Muscle layer of duodenum (tissue), 2 donors: ENCODE data around the gene ATP6V1C2.
"Not testable (repeated sequence)": the region's sequence is repeated elsewhere in the genome, so short reads cannot be mapped to it uniquely, and the experiment has no call there.

Experiments used
- H3K27ac ChIP-seq: one replicate; pipeline ENCODE4 v1.7.0; 2013; ENCODE audit warnings: mild to moderate bottlenecking, low read length
- H3K27me3 ChIP-seq: one replicate; pipeline ENCODE4 v1.7.0; 2013; ENCODE audit warnings: low read depth, mild to moderate bottlenecking, control low read depth, low read length
- H3K36me3 ChIP-seq, 2 donors: one replicate each; pipeline ENCODE4 v1.7.0; 2013; ENCODE audit warnings: low read length in 2 of 2, control low read depth in 1 of 2, mild to moderate bottlenecking in 1 of 2; ENCODE audit not compliant: insufficient read depth in 2 of 2, control insufficient read depth in 1 of 2
- H3K4me1 ChIP-seq, 2 donors: one replicate each; pipeline ENCODE4 v1.7.0; 2013; ENCODE audit warnings: low read length in 2 of 2, mild to moderate bottlenecking in 2 of 2, control low read depth in 1 of 2, moderate library complexity in 1 of 2; ENCODE audit not compliant: insufficient read depth in 2 of 2, control insufficient read depth in 1 of 2
- H3K4me3 ChIP-seq, 2 donors: one replicate each; pipeline ENCODE4 v1.7.0; 2013; ENCODE audit warnings: low read length in 2 of 2, low read depth in 1 of 2, mild to moderate bottlenecking in 1 of 2
- H3K9me3 ChIP-seq, 2 donors: one replicate each; pipeline ENCODE4 v1.7.0; 2013; ENCODE audit warnings: low read length in 2 of 2, control low read depth in 1 of 2, mild to moderate bottlenecking in 1 of 2; ENCODE audit not compliant: control insufficient read depth in 1 of 2
- donor health status: healthy.

ATP6V1C2 gene

GRCh38 chr2:10779776-10780490, 58.5 kb downstream of the ATP6V1C2 start:
- Histone ChIP-seq H3K4me1 (no peaks in the 10 kb centered on the region), H3K27ac (no peak overlapping the region), H3K9me3 (no peaks in the 10 kb centered on the region), H3K4me3 (no peak overlapping the region), H3K27me3 (no peaks in the 10 kb centered on the region), H3K36me3 (peaks cover 42 to 66% of the 10 kb centered on the region in 2 donors)

GRCh38 chr2:10780491-10780820, 59.0 kb downstream of the ATP6V1C2 start:
- H3K4me3 ChIP-seq: no peak overlapping the region
- H3K36me3 ChIP-seq: peaks cover 46 to 69% of the 10 kb centered on the region in 2 donors
- H3K4me1 ChIP-seq: no peaks in the 10 kb centered on the region
- no peak overlapping the region for H3K27ac ChIP-seq
- no peaks in the 10 kb centered on the region for H3K9me3 ChIP-seq
- no peaks in the 10 kb centered on the region for H3K27me3 ChIP-seq

GRCh38 chr2:10780821-10781220, 59.4 kb downstream of the ATP6V1C2 start:
- not testable (repeated sequence) for H3K27me3 ChIP-seq, H3K4me1 ChIP-seq, H3K4me3 ChIP-seq, H3K27ac ChIP-seq, H3K9me3 ChIP-seq
- H3K36me3 ChIP-seq: peaks cover 48 to 72% of the 10 kb centered on the region in 2 donors

- no peak overlapping the region for H3K4me3 ChIP-seq
- H3K9me3 ChIP-seq: no peaks in the 10 kb centered on the region
- peaks cover 54 to 80% of the 10 kb centered on the region in 2 donors for H3K36me3 ChIP-seq
- H3K27ac ChIP-seq: no peak overlapping the region
- no peaks in the 10 kb centered on the region for H3K27me3 ChIP-seq
- H3K4me1 ChIP-seq: no peaks in the 10 kb centered on the region
Measured at GRCh38 chr2:10781746-10782145, 60.3 kb downstream of the ATP6V1C2 start.

- Histone ChIP-seq H3K9me3 (no peaks in the 10 kb centered on the region), H3K27me3 (no peaks in the 10 kb centered on the region), H3K4me3 (no peak overlapping the region), H3K27ac (no peak overlapping the region), H3K4me1 (no peaks in the 10 kb centered on the region), H3K36me3 (peaks cover 68 to 80% of the 10 kb centered on the region in 2 donors)
Measured at GRCh38 chr2:10783421-10783820, 62.0 kb downstream of the ATP6V1C2 start.

- Histone ChIP-seq H3K9me3 (no peaks in the 10 kb centered on the region), H3K36me3 (peaks cover 78 to 86% of the 10 kb centered on the region in 2 donors), H3K4me1 (no peaks in the 10 kb centered on the region), H3K27me3 (no peaks in the 10 kb centered on the region), H3K27ac (no peak overlapping the region), H3K4me3 (no peak overlapping the region)
Measured at GRCh38 chr2:10784719-10785118, 63.3 kb downstream of the ATP6V1C2 start.

GRCh38 chr2:10785260-10785659, 63.8 kb downstream of the ATP6V1C2 start:
- H3K36me3 ChIP-seq: peaks cover 75 to 88% of the 10 kb centered on the region in 2 donors
- H3K4me1 ChIP-seq: no peaks in the 10 kb centered on the region
- H3K27me3 ChIP-seq: no peaks in the 10 kb centered on the region
- H3K27ac ChIP-seq: no peak overlapping the region
- no peaks in the 10 kb centered on the region for H3K9me3 ChIP-seq
- H3K4me3 ChIP-seq: no peak overlapping the region

- H3K36me3 ChIP-seq: peaks cover 81 to 88% of the 10 kb centered on the region in 2 donors
- H3K4me1 ChIP-seq: no peaks in the 10 kb centered on the region
- no peak overlapping the region for H3K27ac ChIP-seq
- no peak overlapping the region for H3K4me3 ChIP-seq
- no peaks in the 10 kb centered on the region for H3K27me3 ChIP-seq
- H3K9me3 ChIP-seq: no peaks in the 10 kb centered on the region
Measured at GRCh38 chr2:10786240-10786982, 65.0 kb downstream of the ATP6V1C2 start.

- no peaks in the 10 kb centered on the region for H3K27me3 ChIP-seq
- no peaks in the 10 kb centered on the region for H3K9me3 ChIP-seq
- H3K4me3 ChIP-seq: no peak overlapping the region
- peaks cover 75 to 86% of the 10 kb centered on the region in 2 donors for H3K36me3 ChIP-seq
- H3K27ac ChIP-seq: no peak overlapping the region
- H3K4me1 ChIP-seq: no peaks in the 10 kb centered on the region
Measured at GRCh38 chr2:10787176-10787968, 65.9 kb downstream of the ATP6V1C2 start.

GRCh38 chr2:10788855-10789254, 67.4 kb downstream of the ATP6V1C2 start:
- Histone ChIP-seq H3K27ac (no peak overlapping the region), H3K4me1 (peaks cover 0 to 6% of the 10 kb centered on the region in 2 donors), H3K4me3 (no peak overlapping the region), H3K9me3 (no peaks in the 10 kb centered on the region), H3K27me3 (no peaks in the 10 kb centered on the region), H3K36me3 (peaks cover 70 to 83% of the 10 kb centered on the region in 2 donors)

GRCh38 chr2:10790228-10790973, 69.0 kb downstream of the ATP6V1C2 start:
- H3K36me3 ChIP-seq: peaks cover 62 to 70% of the 10 kb centered on the region in 2 donors
- no peaks in the 10 kb centered on the region for H3K9me3 ChIP-seq
- H3K4me1 ChIP-seq: peaks cover 0 to 6% of the 10 kb centered on the region in 2 donors
- H3K4me3 ChIP-seq: peak overlapping the region in 1 of 2 donors; percentile 15
- H3K27me3 ChIP-seq: no peaks in the 10 kb centered on the region
- peak overlapping the region; percentile 41 for H3K27ac ChIP-seq
